ENCODE measurements around the gene TMEM138.

TMEM138 gene

GRCh38 chr11:61332281-61332796, 29.8 kb upstream of the TMEM138 start:
- no peak; the same call in none of the 2 replicates for TF ChIP-seq CTCF (IDR thresholded peaks at IDR 0.05; ENCODE audit: low read depth, low read length)
- no peak for DNase-seq (ENCODE audit: extremely low read depth, low read depth)

- no peak for TF ChIP-seq CTCF (IDR thresholded peaks at IDR 0.05; ENCODE audit: low read depth, low read length)
- peak; percentile 65 for DNase-seq (ENCODE audit: extremely low read depth, low read depth)
These were observed 29.2 kb upstream of the TMEM138 start, which contains the start of the genes DDB1 and TKFC for GRCh38 chr11:61332797-61333549. Gene DDB1, minus strand, starts transcription at chr11:61333105. Its CDS starts 137 bp downstream, at chr11:61332968. Gene TKFC, plus strand, starts transcription at chr11:61333228. Its CDS starts 1,501 bp downstream, at chr11:61334729.

DNA sequence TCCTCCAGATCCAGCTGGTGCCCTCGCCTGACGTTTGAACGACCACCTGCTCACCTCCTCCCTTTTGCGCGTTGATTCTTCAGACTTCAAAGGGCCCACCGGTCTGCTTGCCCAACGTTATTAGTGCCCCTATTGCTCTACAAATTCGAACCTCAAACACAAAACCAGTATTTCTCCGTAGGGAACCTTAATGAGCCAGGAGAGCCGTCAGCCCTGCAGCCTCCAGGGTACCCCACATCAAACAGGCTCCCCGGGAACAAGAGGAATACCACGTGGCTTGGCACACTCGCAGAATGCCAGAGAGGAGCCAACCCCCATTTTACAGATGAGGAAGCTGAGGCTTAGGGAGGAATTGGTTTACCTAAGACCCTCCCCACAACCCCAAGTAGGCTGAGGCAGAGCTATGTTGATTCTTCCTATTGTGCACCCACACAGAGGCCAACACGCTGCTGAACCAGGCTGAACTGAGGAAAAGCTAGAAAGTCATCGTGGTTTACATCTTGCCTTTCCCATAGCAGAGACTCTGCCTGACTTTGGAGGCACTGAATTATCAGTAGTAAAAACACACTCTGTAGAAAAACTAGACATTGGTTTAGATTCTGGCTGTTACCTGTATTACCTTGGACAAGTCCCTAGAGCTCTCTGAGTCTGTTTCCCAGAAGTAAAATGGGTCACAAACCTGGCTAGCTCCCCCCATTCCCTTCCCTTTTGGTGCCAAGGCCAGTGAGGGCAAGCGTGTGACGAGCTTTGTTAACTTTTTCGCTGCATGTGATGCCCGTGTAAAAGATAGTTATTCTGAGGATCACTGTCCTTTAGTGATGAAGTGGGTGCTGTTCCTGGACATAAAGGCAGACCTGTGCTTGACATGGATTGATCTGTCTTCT, 28.4 kb upstream of the TMEM138 start:
- no peak for TF ChIP-seq CTCF (IDR thresholded peaks at IDR 0.05; ENCODE audit: low read depth, low read length)

GRCh38 chr11:61334434-61335354, 27.5 kb upstream of the TMEM138 start:
- DNase-seq (ENCODE audit: extremely low read depth, low read depth): no peak
- TF ChIP-seq CTCF (IDR thresholded peaks at IDR 0.05; ENCODE audit: low read depth, low read length): no peak

More for the DNA sequence above, 28.4 kb upstream of the TMEM138 start:
- DNase-seq (ENCODE audit: extremely low read depth, low read depth): no peak

DNA sequence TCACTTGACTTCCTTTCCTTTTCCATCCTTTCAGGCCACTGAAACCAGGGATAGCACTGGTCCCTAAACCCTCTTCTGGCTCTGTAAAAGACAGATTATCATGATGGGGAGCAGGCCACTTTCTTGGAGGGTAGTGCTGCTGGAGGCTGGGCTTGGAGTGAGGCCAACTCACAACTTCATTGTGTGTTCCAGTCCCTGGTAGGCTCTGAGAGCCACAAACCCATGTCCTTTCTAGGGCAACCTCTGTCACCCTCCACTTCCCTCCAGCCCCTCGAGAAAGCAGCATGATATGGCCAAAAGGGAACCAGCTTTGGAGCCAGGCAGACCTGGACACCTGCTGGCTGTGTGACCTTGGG, 26.8 kb upstream of the TMEM138 start:
- DNase-seq (ENCODE audit: extremely low read depth, low read depth): no peak
- no peak for TF ChIP-seq CTCF (IDR thresholded peaks at IDR 0.05; ENCODE audit: low read depth, low read length)

GRCh38 chr11:61336171-61336935, 25.8 kb upstream of the TMEM138 start:
- TF ChIP-seq CTCF (IDR thresholded peaks at IDR 0.05; ENCODE audit: low read depth, low read length): no peak; the same call in none of the 2 replicates
- DNase-seq (ENCODE audit: extremely low read depth, low read depth): peak; percentile 44
